ACC112 (cell line): Measurements from ENCODE around the gene LRRK2.
"Not testable (repeated sequence)": the region's sequence is repeated elsewhere in the genome, so short reads cannot be mapped to it uniquely, and the experiment has no call there.

ENCODE experiments used
- H2AFZ ChIP-seq: fragments of 200-600 bp; sonication (generic); one replicate; pipeline ENCODE4 v1.6.0; 2017; ENCODE audit warnings: antibody characterized with exemption, low read length; ENCODE audit not compliant: unreplicated experiment
- H3K27ac ChIP-seq: fragments of 200-600 bp; sonication (generic); 2 replicates; pipeline ENCODE4 v1.5.1; 2014; ENCODE audit warnings: low read depth, mild to moderate bottlenecking, antibody characterized with exemption, low read length, moderate library complexity
- H3K27me3 ChIP-seq: fragments of 200-600 bp; sonication (generic); 2 replicates; pipeline ENCODE4 v1.6.1; 2014; ENCODE audit warnings: mild to moderate bottlenecking, antibody characterized with exemption, low read length, moderate library complexity, mixed read lengths; ENCODE audit not compliant: insufficient read depth
- H3K36me3 ChIP-seq: fragments of 200-600 bp; sonication (generic); 2 replicates; pipeline ENCODE4 v1.6.1; 2016; ENCODE audit warnings: mild to moderate bottlenecking, antibody characterized with exemption, low read length, moderate library complexity, mixed read lengths; ENCODE audit not compliant: insufficient read depth
- H3K4me1 ChIP-seq: fragments of 200-600 bp; sonication (generic); one replicate; pipeline ENCODE4 v1.6.1; 2016; ENCODE audit warnings: low read length, mixed read lengths; ENCODE audit not compliant: insufficient read depth, unreplicated experiment, control insufficient read depth
- H3K4me3 ChIP-seq: fragments of 200-600 bp; sonication (generic); 2 replicates; pipeline ENCODE4 v1.5.1; 2014; ENCODE audit warnings: mild to moderate bottlenecking, low read depth, low read length
- H3K79me2 ChIP-seq: fragments of 200-600 bp; sonication (generic); one replicate; pipeline ENCODE4 v1.6.0; 2016; ENCODE audit warnings: low read length; ENCODE audit not compliant: control insufficient read depth, unreplicated experiment, insufficient read depth

LRRK2 gene

GRCh38 chr12:40343124-40343523 lies 118.3 kb downstream of the LRRK2 start:
- no peak overlapping the region for H3K27ac ChIP-seq
- H3K27me3 ChIP-seq: no peaks in the 10 kb centered on the region
- H3K4me1 ChIP-seq: no peaks in the 10 kb centered on the region
- no peaks in the 10 kb centered on the region for H3K79me2 ChIP-seq
- H3K36me3 ChIP-seq: no peaks in the 10 kb centered on the region
- H2AFZ ChIP-seq: no peak overlapping the region
- no peak overlapping the region for H3K4me3 ChIP-seq

- H3K4me1 ChIP-seq: no peaks in the 10 kb centered on the region
- H3K27me3 ChIP-seq: no peaks in the 10 kb centered on the region
- no peak overlapping the region for H3K4me3 ChIP-seq
- H3K27ac ChIP-seq: no peak overlapping the region
- no peaks in the 10 kb centered on the region for H3K79me2 ChIP-seq
- no peaks in the 10 kb centered on the region for H3K36me3 ChIP-seq
- H2AFZ ChIP-seq: no peak overlapping the region
Observed at GRCh38 chr12:40344312-40344711, 119.5 kb downstream of the LRRK2 start.

DNA sequence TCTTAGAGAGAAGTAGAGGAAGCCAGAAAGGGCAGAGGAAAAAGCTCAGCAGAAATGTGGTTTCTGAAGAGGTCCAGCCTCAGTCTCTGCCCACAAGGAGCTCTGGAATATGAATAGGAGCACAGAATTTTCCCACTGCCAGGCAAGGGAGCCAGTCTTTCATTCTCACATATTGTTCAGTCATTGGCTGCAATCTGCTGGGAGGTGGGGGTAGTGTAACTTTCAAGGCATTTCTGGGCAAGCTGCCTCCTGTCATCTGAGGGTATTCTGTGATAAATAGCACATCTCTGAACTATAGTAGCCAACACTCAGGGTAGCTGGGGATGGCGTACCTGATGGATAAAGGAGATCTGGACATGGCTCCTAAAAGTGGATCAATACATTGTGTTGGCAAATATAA lies 127.2 kb downstream of the LRRK2 start:
- H3K4me1 ChIP-seq: no peaks in the 10 kb centered on the region
- no peaks in the 10 kb centered on the region for H3K36me3 ChIP-seq
- no peak overlapping the region for H2AFZ ChIP-seq
- no peaks in the 10 kb centered on the region for H3K79me2 ChIP-seq
- no peak overlapping the region for H3K4me3 ChIP-seq
- H3K27ac ChIP-seq: no peak overlapping the region
- no peaks in the 10 kb centered on the region for H3K27me3 ChIP-seq

DNA sequence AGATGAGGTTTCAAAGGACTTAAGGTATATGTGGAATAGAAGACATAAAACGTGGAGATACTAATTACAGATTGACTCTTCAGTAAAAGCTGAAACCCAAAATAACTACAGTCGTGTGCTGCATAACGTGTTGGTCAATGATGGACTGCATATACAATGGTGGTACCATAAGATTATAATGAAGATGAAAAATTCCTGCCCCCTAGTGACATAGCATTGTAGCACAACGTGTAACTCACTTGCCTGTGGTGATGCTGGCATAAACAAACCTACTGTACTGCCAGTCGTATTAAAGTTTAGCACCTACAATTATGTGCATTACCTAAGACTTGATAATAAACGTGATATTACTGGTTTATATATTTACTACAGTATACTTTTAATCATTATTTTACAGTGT lies 150.3 kb downstream of the LRRK2 start:
- Histone ChIP-seq H3K4me1 (no peaks in the 10 kb centered on the region), H3K36me3 (no peaks in the 10 kb centered on the region)

GRCh38 chr12:40376533-40377267 lies 151.9 kb downstream of the LRRK2 start:
- Histone ChIP-seq H3K4me3 (no peak overlapping the region), H3K27ac (no peak overlapping the region), H3K79me2 (no peaks in the 10 kb centered on the region), H3K36me3 (no peaks in the 10 kb centered on the region), H3K27me3 (no peaks in the 10 kb centered on the region), H3K4me1 (no peaks in the 10 kb centered on the region), H2AFZ (no peak overlapping the region)

More for the DNA sequence above, 150.3 kb downstream of the LRRK2 start:
- Histone ChIP-seq H3K79me2 (no peaks in the 10 kb centered on the region), H2AFZ (no peak overlapping the region), H3K27ac (no peak overlapping the region), H3K27me3 (no peaks in the 10 kb centered on the region), H3K4me3 (no peak overlapping the region)

DNA sequence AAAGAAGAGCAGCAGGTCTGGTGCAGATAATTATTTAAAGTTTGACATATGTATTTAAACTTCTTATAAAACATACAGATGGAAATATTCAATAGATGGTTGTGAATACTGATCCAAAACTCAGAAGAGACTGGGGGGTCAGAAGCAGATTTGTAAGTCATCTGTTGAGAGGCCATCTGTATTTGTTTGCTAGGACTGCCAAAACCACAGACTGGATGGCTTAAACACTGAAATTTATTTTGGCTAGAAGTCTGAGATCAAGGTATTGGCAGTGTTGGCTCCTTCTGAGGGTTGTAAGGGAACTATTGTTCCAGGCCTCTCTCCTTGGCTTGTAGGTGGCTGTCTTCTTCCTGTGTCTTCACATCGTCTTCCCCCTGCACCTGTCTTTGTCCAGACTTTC lies 153.9 kb downstream of the LRRK2 start:
- Histone ChIP-seq H3K4me1 (no peaks in the 10 kb centered on the region), H3K36me3 (no peaks in the 10 kb centered on the region), H3K27ac (no peak overlapping the region), H2AFZ (no peak overlapping the region), H3K4me3 (no peak overlapping the region), H3K79me2 (no peaks in the 10 kb centered on the region), H3K27me3 (no peaks in the 10 kb centered on the region)

DNA sequence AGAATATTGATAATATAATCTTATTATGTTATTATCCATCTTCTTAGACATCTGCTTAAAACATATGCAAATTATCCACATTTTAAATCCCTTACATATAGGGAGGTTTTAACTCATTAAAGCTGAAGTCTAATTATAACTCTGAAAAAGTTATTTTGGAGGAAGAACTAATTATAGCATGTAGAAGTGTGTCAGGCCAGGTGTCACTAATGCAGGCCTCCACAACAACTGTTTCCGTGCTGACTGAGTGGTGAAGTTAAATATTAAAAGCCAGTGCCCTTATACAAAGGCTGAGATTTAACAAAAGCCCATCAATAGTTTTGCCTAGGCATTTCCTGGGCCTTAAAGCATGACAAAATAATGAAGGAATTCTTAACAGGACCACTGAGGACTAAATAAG lies 157.4 kb downstream of the LRRK2 start:
- H3K4me3 ChIP-seq: no peak overlapping the region
- no peaks in the 10 kb centered on the region for H3K79me2 ChIP-seq
- H3K27me3 ChIP-seq: 0 out of 2 replicates have a peak, but pooled peaks cover 8% of the 10 kb centered on the region
- no peaks in the 10 kb centered on the region for H3K4me1 ChIP-seq
- no peak overlapping the region for H2AFZ ChIP-seq
- no peaks in the 10 kb centered on the region for H3K36me3 ChIP-seq
- no peak overlapping the region for H3K27ac ChIP-seq

- not testable (repeated sequence) for H3K4me1 ChIP-seq, H3K27ac ChIP-seq, H3K79me2 ChIP-seq, H3K36me3 ChIP-seq, H3K4me3 ChIP-seq, H2AFZ ChIP-seq
- H3K27me3 ChIP-seq: peaks cover 15% of the 10 kb centered on the region; the same call in 1 of the 2 replicates
Observed at GRCh38 chr12:40387279-40387678, 162.5 kb downstream of the LRRK2 start.

DNA sequence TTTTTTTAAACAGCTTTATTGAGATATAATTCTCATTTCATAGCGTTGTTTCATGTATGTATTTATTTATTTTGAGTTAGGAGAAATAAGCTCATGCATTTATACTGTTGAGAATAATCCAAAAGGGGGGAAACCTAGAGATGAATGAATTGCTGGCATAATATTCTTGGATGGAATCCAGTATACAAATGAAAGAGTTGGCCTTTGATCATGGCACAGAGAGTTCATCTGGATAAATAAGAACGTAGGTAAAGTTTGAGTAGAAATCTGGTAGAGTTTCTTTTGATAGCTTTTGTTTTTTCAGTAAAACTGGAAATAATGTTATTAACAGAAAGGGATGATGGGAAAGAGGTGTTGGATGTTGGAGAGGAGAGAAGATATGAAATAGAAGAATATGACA lies 166.2 kb downstream of the LRRK2 start:
- no peak overlapping the region for H3K4me3 ChIP-seq
- no peaks in the 10 kb centered on the region for H3K4me1 ChIP-seq
- H2AFZ ChIP-seq: no peak overlapping the region
- H3K27me3 ChIP-seq: peaks cover 22% of the 10 kb centered on the region
- H3K27ac ChIP-seq: no peak overlapping the region
- H3K79me2 ChIP-seq: no peaks in the 10 kb centered on the region
- H3K36me3 ChIP-seq: no peaks in the 10 kb centered on the region

- Histone ChIP-seq H3K36me3 (no peaks in the 10 kb centered on the region), H3K4me3 (no peak overlapping the region), H2AFZ (no peak overlapping the region), H3K27ac (no peak overlapping the region), H3K27me3 (peaks cover 40% of the 10 kb centered on the region), H3K79me2 (no peaks in the 10 kb centered on the region), H3K4me1 (no peaks in the 10 kb centered on the region)
Observed at GRCh38 chr12:40393026-40393425, 168.2 kb downstream of the LRRK2 start.

GRCh38 chr12:40399656-40400055 lies 174.9 kb downstream of the LRRK2 start:
- Histone ChIP-seq H3K4me3 (no peak overlapping the region), H3K27me3 (peaks cover 46% of the 10 kb centered on the region), H3K4me1 (no peaks in the 10 kb centered on the region), H3K79me2 (no peaks in the 10 kb centered on the region), H3K27ac (no peak overlapping the region), H3K36me3 (no peaks in the 10 kb centered on the region), H2AFZ (no peak overlapping the region)
